ENCODE data around the gene ENTPD1.
"Not testable (repeated sequence)": the region's sequence is repeated elsewhere in the genome, so short reads cannot be mapped to it uniquely, and the experiment has no call there.

ENTPD1 gene

GRCh38 chr10:95867866-95868265 lies 111.9 kb downstream of the ENTPD1 start:
- no peak for DNase-seq

DNA sequence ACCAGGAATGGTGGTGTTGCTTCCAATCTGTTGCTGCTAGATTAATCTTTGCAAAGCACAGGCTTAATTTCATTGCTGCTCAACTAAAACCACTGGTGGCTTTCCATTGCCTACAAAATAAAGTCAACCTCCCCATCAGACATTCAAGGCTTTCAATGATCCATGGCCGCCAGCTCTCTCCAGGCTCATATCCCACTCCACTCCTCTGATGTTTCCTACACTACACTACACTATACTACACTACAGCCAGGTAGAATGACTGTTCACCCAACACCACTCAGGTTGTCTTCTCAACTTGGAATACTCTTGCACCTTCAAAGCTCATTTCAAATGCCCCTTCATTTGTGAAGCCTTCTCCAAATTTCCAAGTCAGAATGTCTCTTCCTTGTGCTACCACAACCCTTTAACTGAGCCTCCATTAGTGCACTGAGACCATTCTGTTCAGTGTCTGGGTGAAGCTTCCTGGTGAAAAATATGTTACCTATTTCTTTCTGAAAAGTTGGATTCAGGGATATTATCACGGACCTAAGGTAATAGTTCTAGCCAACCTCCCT lies 116.3 kb downstream of the ENTPD1 start:
- DNase-seq, result no peak

DNA sequence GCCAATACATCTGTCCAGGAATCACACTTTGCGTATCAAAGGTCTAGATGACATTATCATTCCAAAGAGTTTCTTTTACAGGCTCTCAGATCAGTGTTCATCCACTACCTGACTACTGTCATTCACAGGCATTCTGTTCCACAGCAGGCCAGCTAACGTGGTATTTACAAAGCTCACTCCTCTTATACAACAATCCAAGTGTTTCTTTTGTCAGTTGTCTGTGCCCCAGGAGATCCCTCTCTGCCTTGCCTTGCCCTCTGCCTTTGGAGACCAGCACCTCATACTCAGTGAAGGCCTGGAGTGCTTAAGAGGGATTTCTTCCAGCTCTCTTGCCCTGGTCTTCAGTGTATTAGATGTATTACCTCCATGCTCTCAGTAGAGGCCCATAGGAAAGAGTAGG lies 117.2 kb downstream of the ENTPD1 start:
- no peak for DNase-seq

DNA sequence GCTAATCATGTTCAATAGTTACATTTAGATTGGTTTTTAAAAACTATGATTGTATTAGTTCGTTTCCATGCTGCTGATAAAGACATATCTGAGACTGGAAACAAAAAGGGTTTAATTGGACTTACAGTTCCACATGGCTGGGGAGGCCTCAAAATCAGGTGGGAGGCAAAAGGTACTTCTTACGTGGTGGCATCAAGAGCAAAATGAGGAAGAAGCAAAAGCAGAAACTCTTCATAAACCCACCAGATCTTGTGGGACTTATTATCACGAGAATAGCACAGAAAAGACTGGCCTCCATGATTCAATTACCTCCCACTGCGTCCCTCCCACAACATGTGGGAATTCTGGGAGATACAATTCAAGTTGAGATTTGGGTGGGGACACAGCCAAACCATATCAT lies 117.7 kb downstream of the ENTPD1 start:
- no peak for DNase-seq

DNA sequence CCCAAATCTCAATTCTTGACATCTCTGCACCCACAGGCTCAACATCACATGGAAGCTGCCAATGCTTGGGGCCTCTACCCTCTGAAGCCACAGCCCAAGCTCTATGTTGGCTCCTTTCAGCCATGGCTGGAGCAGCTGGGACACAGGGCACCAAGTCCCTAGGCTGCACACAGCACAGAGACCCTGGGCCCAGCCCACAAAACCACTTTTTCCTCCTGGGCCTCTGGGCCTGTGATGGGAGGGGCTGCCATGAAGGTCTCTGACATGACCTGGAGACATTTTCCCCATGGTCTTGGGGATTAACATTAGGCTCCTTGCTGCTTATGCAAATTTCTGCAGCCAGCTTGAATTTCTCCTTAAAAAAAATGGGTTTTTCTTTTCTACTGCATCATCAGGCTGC lies 118.8 kb downstream of the ENTPD1 start:
- DNase-seq, result not testable (repeated sequence)

- no peak for DNase-seq
Observed at GRCh38 chr10:95876756-95877155, 120.8 kb downstream of the ENTPD1 start.

DNA sequence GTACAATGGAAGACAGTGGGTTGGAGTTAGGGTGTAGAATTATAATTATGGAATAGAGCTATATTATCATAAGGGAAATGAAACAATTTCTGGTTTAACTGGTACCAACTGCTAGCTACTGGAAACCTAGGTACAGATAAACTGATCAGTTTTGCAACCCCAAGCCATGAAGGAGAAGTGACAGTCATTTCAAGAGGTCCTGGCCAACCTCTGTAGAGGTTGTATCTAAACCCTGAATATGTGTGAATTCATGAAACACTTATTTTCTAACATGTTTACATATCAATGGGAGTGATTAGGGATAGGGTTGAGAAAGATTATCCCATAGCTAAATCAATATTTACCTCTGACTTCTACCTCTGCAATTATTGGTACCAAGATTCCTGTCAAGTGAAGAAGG lies 121.9 kb downstream of the ENTPD1 start:
- DNase-seq, result no peak

- DNase-seq, result no peak
Observed at GRCh38 chr10:95880704-95881103, 124.7 kb downstream of the ENTPD1 start.

DNA sequence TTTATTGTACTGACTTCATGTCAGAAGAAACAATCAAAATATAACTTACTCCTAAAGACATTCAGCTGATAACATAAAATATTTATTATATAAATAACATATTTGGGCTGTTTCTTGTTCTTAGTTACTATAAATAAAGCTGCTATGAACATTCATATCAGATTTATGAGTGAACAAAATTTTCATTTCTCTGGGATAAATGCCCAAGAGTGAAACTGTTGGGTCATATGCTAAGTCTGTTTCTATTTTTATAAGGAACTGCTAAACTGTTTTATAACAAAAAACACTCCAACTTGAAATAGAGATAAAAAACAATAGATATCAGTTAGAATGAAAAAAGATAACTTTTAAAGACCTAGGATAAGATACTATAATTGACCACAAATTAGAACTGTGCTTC lies 125.4 kb downstream of the ENTPD1 start:
- DNase-seq, result no peak

DNA sequence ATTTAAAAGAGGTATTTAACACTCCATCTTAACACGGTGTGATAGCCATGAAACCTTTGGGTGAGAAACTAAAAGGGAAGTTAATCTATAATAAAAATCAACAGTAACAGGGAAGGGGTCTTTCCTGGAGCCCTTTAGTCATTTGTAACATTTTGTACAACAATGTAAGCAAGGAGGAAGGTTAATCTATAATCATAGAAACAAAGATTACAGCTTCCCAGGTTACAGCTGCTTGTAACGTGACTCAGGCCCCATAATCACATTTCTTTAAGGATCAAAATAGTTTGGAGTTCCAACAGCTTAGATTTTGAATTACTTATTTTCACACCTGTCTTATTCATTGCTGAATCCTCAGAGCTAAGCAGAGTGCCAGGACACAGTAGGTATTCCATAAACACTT lies 133.9 kb downstream of the ENTPD1 start:
- no peak for DNase-seq

DNA sequence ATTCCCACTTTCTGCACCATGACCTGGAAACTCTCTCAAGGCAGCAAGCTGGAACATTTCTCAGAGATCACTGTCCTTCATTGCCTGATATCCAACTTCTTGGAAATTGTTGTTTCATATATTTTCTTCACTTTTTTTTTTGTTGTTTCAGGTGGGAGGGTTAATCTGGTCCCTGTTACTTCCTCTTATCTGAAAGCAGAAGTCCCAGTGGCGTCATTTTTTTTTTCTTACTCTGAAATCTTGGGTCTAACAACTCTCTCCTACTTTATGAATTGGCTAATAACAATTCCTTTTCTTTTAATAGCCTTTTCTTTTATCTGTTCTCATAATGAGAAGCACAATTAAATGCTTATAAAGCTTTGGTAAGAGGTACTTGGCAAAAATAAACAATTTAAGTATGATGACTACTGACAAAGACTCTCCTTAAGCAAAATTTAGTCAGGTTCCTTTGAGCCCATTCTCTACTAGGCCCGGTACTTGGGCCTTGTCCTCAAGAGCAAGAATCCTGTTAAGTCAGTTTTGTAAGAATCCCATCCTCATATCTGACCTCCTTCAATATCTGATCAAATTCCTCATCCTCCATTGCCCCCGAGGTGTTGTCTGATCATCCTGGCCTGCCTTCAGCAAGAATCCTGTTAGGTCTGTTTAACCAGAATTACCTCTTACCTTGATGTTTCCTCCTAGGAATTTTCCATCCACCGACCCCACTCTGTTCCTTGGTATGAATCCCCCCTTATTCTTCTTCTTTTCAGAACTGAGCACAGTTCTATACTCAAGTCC lies 140.3 kb downstream of the ENTPD1 start:
- no peak for DNase-seq

GRCh38 chr10:95905897-95906580 lies 150.1 kb downstream of the ENTPD1 start:
- not testable (repeated sequence) for DNase-seq

DNA sequence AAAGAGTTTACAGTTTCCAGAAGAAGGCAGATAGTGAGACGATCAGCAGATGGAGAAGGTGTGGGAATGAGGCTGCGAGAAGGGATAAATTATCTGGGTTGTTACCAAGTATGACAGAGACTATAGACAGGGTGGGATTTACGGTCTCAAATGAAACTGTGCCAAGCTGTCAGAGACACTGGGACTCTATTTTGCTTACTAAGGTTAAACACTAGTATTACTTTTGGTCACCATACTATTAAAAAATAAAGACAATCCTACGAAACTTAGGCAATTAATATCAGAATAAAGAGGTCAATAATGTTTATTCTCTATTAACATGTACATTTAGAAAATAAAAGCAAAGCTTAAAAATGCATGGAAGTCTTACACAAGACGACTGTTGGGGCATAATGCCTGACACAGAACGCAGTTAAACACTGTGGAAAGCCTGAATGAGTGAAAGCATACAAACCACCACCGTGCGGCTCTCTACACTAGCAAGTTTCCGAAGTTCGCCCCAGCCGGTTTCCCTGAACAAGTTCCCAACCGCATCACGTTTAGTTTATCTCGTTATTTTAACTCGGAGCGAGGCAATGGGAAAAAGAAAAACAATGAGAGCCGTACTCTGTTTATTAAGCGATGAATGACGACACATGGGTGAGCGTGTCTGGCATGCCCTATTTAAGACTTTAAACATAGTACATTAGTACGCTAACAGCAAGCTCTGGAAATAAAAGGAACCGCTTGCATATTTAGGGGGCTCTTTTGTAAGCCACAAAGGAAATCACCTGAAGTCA lies 150.9 kb downstream of the ENTPD1 start:
- no peak for DNase-seq

DNA sequence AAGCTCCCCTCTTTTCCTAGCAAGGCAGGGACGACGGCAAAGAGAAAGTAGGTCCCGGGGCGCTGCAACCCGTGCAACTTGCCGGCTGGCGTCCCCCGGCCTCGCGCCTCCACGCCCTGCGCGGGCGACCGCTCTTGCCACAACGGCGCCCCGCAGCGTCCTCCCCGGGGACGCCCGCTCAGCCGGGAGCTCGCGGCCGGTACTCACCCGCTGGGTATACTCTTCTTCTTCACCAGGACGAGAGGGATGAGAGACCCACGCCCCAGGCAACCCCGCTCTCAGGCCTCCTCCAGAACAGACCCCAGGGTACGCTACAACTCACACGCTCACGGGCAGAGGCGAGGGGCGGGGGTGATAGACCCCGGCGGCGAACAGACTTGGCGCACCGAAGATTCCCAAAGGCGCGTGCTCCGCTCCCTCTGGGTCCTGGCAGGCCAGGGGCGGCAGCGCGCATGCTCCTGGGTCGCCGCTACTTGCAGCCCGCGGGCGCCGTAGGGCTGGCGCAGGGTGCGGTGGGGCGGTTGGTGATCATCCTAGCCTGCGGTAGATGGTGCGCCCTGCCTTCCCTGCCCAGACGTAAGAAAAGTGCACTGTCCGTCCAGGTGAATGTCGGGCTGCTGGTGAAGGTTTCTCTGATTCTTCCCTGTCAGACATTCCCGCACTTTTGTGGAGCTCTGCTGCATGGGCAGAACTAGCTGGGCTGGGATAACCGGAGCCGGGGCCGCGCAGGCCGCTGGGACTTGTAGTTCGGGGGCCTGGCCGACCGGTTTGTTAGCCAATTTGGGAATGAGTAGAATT lies 151.7 kb downstream of the ENTPD1 start, which contains the start of gene CC2D2B:
Gene CC2D2B (plus strand): TSS at position 520 of the 798 bp plus-strand sequence. CDS start 3,349 bp downstream, outside the sequence.
- peak; percentile 41 for DNase-seq

DNA sequence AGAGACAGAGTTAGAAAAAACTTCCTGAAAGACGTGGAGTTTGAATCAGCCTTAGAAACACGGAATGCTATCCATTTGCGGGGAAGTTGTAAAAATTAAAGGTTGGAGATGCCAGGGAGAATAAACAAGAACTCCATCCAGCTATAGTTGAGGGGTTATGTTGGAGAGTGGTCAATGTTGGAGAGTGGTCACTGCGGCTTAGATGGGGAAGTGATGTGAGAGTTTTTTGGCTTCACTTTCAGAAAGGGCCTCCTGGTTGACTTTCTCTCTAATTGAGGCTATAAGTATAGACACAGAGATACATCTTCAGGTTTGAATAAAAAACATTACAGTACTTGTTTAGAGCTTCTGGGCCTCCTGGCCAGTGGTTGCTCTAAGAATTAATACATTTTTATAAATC lies 152.5 kb downstream of the ENTPD1 start:
- no peak for DNase-seq

DNA sequence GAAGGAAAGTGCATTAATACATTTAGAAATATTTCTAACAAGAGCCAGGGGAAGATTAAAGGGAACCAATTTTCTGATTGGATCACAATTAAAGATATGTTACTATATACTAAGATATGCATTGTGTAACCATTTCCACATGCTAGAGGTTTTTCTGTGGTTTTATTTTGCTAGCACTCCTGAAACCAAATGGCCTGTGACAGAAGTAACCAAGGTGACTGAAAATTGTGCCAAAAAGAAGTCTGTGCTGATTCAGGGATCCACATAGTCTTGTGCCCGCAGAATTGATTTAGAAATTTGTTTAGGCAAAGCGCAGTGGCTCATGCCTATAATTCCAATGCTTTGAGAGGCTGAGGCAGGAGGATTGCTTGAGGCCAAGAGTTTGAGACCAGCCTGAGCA lies 153.6 kb downstream of the ENTPD1 start:
- no peak for DNase-seq

GRCh38 chr10:95916039-95916438 lies 160.1 kb downstream of the ENTPD1 start:
- not testable (repeated sequence) for DNase-seq

Data from central memory CD4-positive, alpha-beta T cell (primary cell).